GM03348 (cell line): ENCODE results near the gene ARHGEF1.
"Not testable (repeated sequence)": the region's sequence is repeated elsewhere in the genome, so short reads cannot be mapped to it uniquely, and the experiment has no call there.

Experiments used
- DNase-seq: peaks from one replicate; pipeline ENCODE4 v3.0.0; 2012; ENCODE audit warnings: low spot score

ARHGEF1 gene

GRCh38 chr19:41905273-41906002 lies 22.5 kb downstream of the ARHGEF1 start:
- no peak for DNase-seq

- no peak for DNase-seq
Observed at GRCh38 chr19:41906271-41906670, 23.3 kb downstream of the ARHGEF1 start.

GRCh38 chr19:41906916-41907680 lies 24.1 kb downstream of the ARHGEF1 start:
- DNase-seq, result no peak

GRCh38 chr19:41907994-41908615 lies 25.1 kb downstream of the ARHGEF1 start:
- DNase-seq, result no peak

- no peak for DNase-seq
Observed at GRCh38 chr19:41908724-41909464, 25.9 kb downstream of the ARHGEF1 start.

- DNase-seq, result no peak
Observed at GRCh38 chr19:41909706-41910105, 26.7 kb downstream of the ARHGEF1 start.

GRCh38 chr19:41910240-41910991 lies 27.4 kb downstream of the ARHGEF1 start:
- no peak for DNase-seq

GRCh38 chr19:41910992-41911888 lies 28.3 kb downstream of the ARHGEF1 start:
- DNase-seq, result no peak

GRCh38 chr19:41911889-41912731 lies 29.1 kb downstream of the ARHGEF1 start:
- no peak for DNase-seq

- DNase-seq, result no peak
Observed at GRCh38 chr19:41912899-41913537, 30.0 kb downstream of the ARHGEF1 start.

GRCh38 chr19:41913538-41914423 lies 30.8 kb downstream of the ARHGEF1 start:
- no peak for DNase-seq

- not testable (repeated sequence) for DNase-seq
Observed at GRCh38 chr19:41914424-41914834, 31.4 kb downstream of the ARHGEF1 start.

GRCh38 chr19:41915021-41915775 lies 32.2 kb downstream of the ARHGEF1 start:
- no peak for DNase-seq

- DNase-seq, result no peak
Observed at GRCh38 chr19:41915776-41916414, 32.9 kb downstream of the ARHGEF1 start.

- DNase-seq, result no peak
Observed at GRCh38 chr19:41917676-41918075, 34.7 kb downstream of the ARHGEF1 start.

GRCh38 chr19:41918095-41918494 lies 35.1 kb downstream of the ARHGEF1 start:
- no peak for DNase-seq
